Activated CD4-positive, alpha-beta T cell treated with anti-CD3 and anti-CD28 coated beads for 1 hour (primary cell): ENCODE measurements around the gene SCGN.

Source experiments
- DNase-seq: peaks from one replicate; pipeline ENCODE4 v3.0.0-alpha.2; 2020

The SCGN gene

DNA sequence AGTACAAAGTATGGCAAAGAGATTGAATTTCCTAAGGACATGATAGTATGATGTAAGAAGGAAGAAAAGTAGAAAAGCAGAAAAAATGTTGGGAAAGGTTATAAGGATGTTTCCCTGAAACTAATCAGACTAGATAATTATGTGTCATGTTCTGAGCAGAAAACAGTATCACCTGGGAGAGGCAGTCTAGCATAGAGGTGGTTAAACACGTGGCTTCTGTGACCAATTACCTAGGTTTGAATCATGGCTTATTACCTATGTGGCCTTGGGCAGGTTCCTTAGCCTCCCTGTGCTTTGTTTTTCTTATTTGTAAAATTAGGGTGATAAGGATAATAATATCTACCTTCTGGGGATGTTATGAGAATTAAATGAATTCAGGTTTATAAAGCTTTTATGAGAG lies 38.0 kb downstream of the SCGN start:
- no peak for DNase-seq

DNA sequence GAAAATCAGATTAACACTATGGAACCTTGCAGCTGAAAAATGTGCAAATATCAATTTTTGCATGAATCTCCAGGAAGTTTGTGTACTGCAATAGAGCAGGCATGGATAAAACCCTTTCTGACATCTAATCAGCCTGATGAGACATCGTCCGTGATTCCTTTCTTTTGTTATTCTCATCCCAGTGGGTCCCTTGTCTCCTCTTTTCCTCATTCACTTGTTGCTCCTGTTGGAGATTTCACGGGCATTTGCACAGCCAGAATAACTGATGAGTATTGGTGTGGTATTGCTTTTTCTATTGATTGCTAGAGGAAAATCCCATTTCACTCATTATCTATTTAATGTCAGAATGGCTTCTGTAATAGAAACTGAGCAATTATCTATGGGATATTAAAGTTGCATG lies 39.9 kb downstream of the SCGN start:
- DNase-seq = no peak

- DNase-seq = no peak
Measured at GRCh38 chr6:25692472-25692871, 40.5 kb downstream of the SCGN start.

GRCh38 chr6:25694366-25694765 lies 42.4 kb downstream of the SCGN start:
- no peak for DNase-seq

DNA sequence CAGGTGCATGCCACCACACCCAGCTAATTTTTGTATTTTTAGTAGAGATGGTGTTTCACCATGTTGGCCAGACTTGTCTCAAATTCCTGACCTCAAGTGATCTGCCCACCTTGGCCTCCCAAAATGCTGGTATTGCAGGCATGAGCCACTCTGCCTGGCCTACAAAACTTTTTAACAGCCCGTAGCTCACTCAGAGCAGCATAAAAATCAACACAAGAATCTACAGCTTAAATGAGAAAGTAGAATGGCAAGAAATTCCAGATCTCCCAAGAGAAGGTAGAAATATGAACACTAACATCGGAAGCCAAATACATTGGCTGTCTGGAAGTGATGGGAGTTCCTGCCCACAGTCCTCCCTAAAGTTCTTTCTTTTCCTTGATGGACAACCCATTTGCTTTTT lies 43.7 kb downstream of the SCGN start:
- no peak for DNase-seq

DNA sequence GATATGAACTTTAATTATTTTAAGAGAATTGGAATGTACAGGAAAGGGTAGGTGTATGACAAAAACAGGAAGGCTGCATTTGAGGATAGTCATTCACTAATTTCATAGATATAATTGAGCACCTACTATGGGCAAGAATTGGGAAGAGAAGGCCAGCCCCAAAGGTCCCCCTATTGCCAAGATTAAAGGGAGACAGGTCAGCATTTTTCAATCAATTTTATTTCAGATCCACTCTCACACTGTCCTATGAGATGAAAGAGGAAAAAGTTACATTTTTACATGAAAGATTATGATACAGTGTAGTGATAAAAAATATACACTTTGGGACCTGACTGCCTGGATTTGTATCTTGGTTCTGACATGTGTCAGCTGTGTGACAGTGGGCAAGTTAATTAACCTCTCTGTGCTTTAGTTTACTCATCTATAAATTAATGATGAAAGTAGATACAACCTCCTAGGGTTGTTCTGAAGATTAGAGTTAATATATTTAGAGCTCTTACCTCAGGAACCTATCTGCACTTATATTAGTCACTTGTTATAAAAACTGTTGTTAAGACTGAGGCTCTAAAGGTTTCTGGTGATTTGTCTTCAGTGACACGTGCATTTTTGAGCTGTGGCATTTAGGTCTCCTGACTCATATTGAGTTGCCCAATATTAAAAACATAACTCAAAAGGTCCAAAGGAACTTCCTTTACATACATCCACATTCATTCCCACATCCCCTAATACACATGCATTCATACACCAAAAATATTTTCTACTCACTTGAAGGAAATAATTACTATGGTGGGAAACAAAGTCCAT lies 45.7 kb downstream of the SCGN start:
- no peak for DNase-seq

- no peak for DNase-seq
Measured at GRCh38 chr6:25698631-25699030, 46.6 kb downstream of the SCGN start.

GRCh38 chr6:25699649-25700048 lies 47.6 kb downstream of the SCGN start:
- no peak for DNase-seq

- no peak for DNase-seq
Measured at GRCh38 chr6:25700761-25701160, 48.7 kb downstream of the SCGN start.

- DNase-seq = no peak
Measured at GRCh38 chr6:25701807-25702206, 49.8 kb downstream of the SCGN start.

DNA sequence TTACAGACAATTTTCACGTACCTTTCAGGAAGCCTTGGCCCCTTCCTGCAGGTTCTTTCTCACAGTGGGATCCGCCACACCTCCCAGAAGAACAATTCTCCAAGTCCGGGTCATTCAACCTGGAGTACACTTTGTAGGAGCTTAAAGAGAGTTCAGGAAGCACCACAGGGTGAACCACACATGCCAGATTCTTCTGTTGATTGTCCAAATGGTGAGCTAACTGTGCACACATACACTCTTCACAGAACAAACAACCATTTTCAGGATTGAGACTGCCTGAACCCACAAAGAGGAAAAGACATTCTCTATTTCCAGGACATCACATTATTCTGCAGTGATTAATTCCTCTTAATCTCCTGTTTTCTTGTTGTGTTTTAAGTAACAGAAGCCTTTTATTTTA lies 51.0 kb downstream of the SCGN start:
- DNase-seq = no peak

GRCh38 chr6:25704001-25704400 lies 52.0 kb downstream of the SCGN start:
- no peak for DNase-seq

DNA sequence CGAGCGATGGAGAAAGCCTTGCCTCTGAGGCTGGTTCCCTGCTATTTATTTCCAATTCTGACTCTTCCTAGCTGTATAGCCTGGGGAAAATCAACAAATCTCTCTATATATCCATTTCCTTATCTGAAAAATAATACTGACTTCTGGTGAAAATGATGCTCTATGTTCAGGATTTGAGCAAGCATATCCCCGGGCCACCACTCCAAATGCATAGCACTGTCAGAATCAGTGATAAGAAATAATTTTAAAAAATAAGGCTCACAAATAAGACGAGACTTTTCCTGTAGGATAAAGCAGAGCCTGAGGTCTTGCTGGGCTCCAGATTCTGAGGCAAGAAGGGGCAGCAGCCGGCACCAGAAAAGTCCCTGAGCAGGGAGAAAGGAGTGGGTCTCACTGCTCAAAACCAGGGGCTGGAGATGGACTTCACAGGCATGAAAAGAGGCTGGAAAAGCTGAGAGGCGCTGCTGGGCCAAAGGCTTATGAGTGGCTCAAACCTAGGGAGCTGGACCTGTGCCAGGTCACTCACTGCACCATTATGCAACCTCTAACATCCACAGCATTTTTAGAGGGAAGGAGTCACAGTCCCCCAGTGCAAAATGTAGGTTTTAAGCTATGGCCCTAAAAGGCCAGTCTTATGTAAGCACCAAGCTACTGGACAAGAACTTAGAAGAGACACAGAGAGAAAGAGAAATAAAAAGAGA lies 54.4 kb downstream of the SCGN start:
- DNase-seq = no peak

DNA sequence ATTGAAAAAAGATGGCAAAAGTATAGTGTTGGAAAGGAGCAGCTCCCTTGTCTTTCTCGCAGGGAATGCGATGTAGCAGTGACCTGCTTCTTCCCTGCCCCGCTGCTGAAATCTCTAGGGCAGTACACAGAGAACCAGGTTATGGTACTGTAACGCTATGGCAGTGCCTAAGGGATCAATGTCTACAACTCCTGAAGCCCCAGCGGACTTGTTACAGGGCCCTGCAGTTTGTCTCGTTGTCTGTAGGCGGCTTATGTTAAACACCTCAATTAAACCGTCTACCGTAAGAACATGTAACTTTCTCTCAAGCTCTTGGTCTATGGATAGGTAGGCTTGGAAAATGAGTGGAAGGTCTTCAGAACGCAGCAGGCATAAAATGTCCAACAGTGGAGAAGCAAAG lies 57.7 kb downstream of the SCGN start:
- no peak for DNase-seq

DNA sequence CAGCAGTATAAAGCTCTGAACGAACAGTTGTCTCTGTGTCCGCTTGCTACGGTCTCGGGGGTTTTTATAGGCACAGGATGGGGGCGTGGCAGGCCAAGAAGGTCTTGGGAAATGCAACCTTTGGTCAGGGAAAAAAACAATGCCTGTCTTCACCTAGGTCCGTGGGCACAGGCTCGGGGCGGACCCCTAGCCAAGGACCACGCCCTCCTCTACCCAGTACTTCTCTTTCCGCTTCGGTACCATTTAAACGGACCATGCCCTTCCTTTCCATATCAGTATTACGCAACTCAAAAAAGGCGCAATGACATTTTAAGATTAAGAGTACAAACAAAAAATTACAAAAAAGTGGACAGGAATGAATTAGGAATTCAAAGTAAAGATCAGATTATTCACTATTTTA lies 58.3 kb downstream of the SCGN start:
- DNase-seq = no peak

GRCh38 chr6:25713824-25714223 lies 61.8 kb downstream of the SCGN start:
- DNase-seq = no peak

DNA sequence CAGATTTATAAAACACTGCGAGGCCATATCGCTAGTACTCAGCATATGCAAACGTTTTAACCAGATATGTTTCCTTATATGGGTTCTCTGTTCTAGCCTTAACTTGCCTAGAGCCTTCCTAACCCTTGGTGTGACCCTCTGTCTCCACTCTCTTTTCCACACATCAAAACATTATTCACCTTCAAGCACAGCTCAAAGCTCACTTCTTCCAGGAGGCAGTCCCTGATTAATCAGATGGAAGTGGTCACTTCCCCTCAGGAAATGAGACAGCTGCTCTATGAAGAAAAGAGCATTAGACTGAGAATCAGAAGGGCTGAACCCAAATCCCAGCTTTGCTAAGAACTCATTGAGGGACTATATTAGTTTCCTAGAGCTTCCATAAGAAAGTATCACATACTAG lies 62.8 kb downstream of the SCGN start:
- DNase-seq = no peak

GRCh38 chr6:25715794-25716193 lies 63.8 kb downstream of the SCGN start:
- no peak for DNase-seq

DNA sequence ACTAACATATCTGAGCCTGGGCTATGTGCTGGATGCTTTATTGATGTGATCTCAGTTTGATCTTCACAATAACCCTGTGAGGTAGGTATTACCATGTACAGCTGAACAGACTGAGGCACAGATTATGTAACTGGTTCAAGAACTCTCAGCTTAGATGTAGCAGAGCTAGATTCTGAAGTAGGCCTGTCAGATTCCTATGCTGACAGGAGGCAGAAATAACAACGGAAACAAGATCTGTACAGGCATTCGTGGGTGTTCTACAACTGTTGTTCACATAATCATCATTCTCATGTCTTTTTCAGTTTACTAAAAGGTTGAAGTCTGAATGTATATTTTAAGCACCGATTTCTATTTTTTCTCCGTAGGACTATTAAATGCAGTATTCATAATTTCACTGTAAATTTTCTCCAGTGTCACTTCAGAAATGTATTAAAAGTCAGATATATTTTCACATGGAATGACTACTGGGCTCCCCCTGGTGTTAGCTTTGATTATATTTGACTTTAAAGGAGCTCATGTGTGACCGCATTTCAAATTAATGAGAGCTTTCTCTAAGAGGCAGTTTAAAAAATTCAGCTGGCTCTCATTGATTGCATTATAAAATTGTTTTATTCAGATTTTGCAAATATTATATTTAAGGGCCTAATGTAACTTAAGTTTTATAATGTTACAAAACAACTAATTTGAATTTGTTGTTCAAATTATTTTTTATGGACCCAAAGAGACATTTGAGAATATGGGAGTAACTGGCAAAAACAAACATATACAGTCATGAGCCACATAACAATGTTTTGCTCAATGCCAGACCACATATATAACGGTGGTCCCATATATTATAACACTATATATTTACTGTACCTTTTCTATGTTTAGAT lies 66.1 kb downstream of the SCGN start:
- DNase-seq = no peak

- no peak for DNase-seq
Measured at GRCh38 chr6:25726122-25726911, 74.3 kb downstream of the SCGN start.

DNA sequence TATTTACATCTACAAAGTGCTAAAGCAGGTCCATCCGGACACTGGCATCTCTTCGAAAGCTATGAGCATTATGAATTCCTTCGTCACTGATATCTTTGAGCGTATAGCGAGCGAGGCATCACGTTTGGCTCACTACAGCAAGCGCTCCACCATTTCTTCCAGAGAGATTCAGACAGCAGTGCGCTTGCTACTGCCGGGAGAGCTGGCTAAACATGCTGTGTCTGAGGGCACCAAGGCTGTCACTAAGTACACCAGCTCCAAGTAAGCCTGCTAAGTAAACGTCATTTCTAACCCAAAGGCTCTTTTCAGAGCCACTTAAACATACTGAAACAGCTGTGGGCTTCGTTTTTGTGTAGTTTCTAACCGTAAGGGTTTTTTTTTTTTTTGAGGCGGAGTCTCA lies 75.0 kb downstream of the SCGN start:
- DNase-seq = no peak

GRCh38 chr6:25730907-25731306 lies 78.9 kb downstream of the SCGN start:
- no peak for DNase-seq

- no peak for DNase-seq
Measured at GRCh38 chr6:25731721-25732120, 79.7 kb downstream of the SCGN start.
